MM.1S (cell line): Measurements from ENCODE around the gene CYP4F8.

Experiments
- DNase-seq: peaks from one replicate; pipeline ENCODE4 v3.0.0-alpha.2; 2015
- H2AFZ ChIP-seq: fragments of 300-600 bp; sonication (generic); 2 replicates; pipeline ENCODE4 v1.6.0; 2016; ENCODE audit warnings: antibody characterized with exemption, low read length
- H3F3A ChIP-seq: fragments of 300-600 bp; sonication (generic); 2 replicates; pipeline ENCODE4 v1.6.1; 2016; ENCODE audit warnings: mild to moderate bottlenecking, antibody characterized with exemption, low read length, moderate library complexity, mixed read lengths; ENCODE audit not compliant: insufficient read depth
- H3K27ac ChIP-seq: fragments of 300-600 bp; sonication (generic); 2 replicates; pipeline ENCODE4 v1.5.1; 2016; ENCODE audit warnings: mild to moderate bottlenecking, low read length
- H3K27me3 ChIP-seq: fragments of 300-600 bp; sonication (generic); replicated peaks from 2 replicates; pipeline ENCODE4 v1.6.0; 2016; ENCODE audit warnings: low read length; ENCODE audit not compliant: insufficient read depth
- H3K36me3 ChIP-seq: fragments of 300-600 bp; sonication (generic); replicated peaks from 2 replicates; pipeline ENCODE4 v1.6.1; 2016; ENCODE audit warnings: mild to moderate bottlenecking, low read length, mixed read lengths; ENCODE audit not compliant: insufficient read depth
- H3K4me1 ChIP-seq: fragments of 300-600 bp; sonication (generic); 2 replicates; pipeline ENCODE4 v1.6.1; 2016; ENCODE audit warnings: low read length, mixed read lengths
- H3K4me2 ChIP-seq: fragments of 300-600 bp; sonication (generic); 2 replicates; pipeline ENCODE4 v1.6.0; 2016; ENCODE audit warnings: low read depth, low read length
- H3K4me3 ChIP-seq: fragments of 300-600 bp; sonication (generic); 2 replicates; pipeline ENCODE4 v1.5.1; 2016; ENCODE audit warnings: low read length, mixed read lengths
- H3K79me2 ChIP-seq: fragments of 300-600 bp; sonication (generic); 2 replicates; pipeline ENCODE4 v1.6.1; 2016; ENCODE audit warnings: mixed run types, low read length, mixed read lengths
- H3K9ac ChIP-seq: fragments of 300-600 bp; sonication (generic); 2 replicates; pipeline ENCODE4 v1.6.1; 2016; ENCODE audit warnings: low read length, mixed read lengths
- H3K9me2 ChIP-seq: fragments of 300-600 bp; sonication (generic); replicated peaks from 2 replicates; pipeline ENCODE4 v1.6.1; 2016; ENCODE audit warnings: mild to moderate bottlenecking, low read length, mixed read lengths; ENCODE audit not compliant: insufficient read depth
- H3K9me3 ChIP-seq: fragments of 300-600 bp; sonication (generic); replicated peaks from 2 replicates; pipeline ENCODE4 v1.6.1; 2016; ENCODE audit warnings: mild to moderate bottlenecking, low read length, mixed read lengths; ENCODE audit not compliant: insufficient read depth
- H4K20me1 ChIP-seq: fragments of 300-600 bp; sonication (generic); 2 replicates; pipeline ENCODE4 v1.6.1; 2016; ENCODE audit warnings: mild to moderate bottlenecking, low read length, moderate library complexity, mixed read lengths; ENCODE audit not compliant: insufficient read depth
- CTCF ChIP-seq: fragments of 300-600 bp; sonication (generic); IDR thresholded peaks from 2 replicates; pipeline ENCODE4 v1.5.1; 2016; ENCODE audit warnings: antibody characterized with exemption, low read length, mixed read lengths
- EZH2 ChIP-seq: fragments of 300-600 bp; sonication (generic); optimal IDR thresholded peaks from 2 replicates; pipeline ENCODE3; 2017; ENCODE audit warnings: low read depth, mild to moderate bottlenecking, antibody characterized with exemption, low read length, mixed read lengths
- EZH2phosphoT487 ChIP-seq: fragments of 300-600 bp; sonication (generic); IDR thresholded peaks from 2 replicates; pipeline ENCODE4 v1.6.1; 2018; ENCODE audit warnings: antibody characterized with exemption, low read length

The CYP4F8 gene

GRCh38 chr19:15666186-15666585 is 51.2 kb downstream of the CYP4F8 start:
- Histone ChIP-seq H4K20me1 (no peaks in the 10 kb centered on the region), H3K9ac (no peak overlapping the region), H2AFZ (no peak overlapping the region), H3K79me2 (no peaks in the 10 kb centered on the region), H3K9me3 (no peaks in the 10 kb centered on the region), H3K4me2 (no peak overlapping the region), H3K9me2 (no peaks in the 10 kb centered on the region), H3K27me3 (peaks cover 22% of the 10 kb centered on the region), H3K27ac (no peak overlapping the region), H3K36me3 (no peaks in the 10 kb centered on the region), H3F3A (no peaks in the 10 kb centered on the region), H3K4me3 (no peak overlapping the region), H3K4me1 (no peaks in the 10 kb centered on the region)
- DNase-seq = no peak
- TF ChIP-seq CTCF (no peak), EZH2phosphoT487 (no peak), EZH2 (no peak)

- DNase-seq = no peak
Measured at GRCh38 chr19:15666883-15667282, 51.9 kb downstream of the CYP4F8 start.

DNA sequence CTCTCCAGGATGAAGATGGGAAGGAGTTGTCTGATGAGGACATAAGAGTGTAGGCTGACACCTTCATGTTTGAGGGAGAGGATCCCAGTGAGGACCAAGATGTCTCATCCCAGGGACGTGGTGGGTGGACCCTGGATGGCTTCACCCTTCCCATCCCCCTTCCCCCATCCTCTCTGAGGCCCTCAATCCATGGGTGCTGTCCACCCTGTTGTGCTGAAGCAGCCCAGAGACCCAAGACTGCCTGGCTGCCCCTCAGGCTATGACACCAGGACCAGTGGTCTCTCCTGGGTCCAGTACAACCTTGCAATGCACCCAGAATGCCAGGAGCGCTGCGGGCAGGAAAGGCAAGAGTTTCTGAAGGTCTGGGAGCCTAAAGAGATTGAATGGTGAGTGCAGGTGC is 54.4 kb downstream of the CYP4F8 start:
- no peak for TF ChIP-seq CTCF
- TF ChIP-seq EZH2 = no peak
- TF ChIP-seq EZH2phosphoT487 = no peak
- H4K20me1 ChIP-seq = no peaks in the 10 kb centered on the region
- H3K36me3 ChIP-seq = no peaks in the 10 kb centered on the region
- H3K27ac ChIP-seq = no peak overlapping the region
- no peak overlapping the region for H3K9ac ChIP-seq
- H3K4me2 ChIP-seq = no peak overlapping the region
- H3K4me3 ChIP-seq = no peak overlapping the region
- H3F3A ChIP-seq = no peaks in the 10 kb centered on the region
- H3K79me2 ChIP-seq = no peaks in the 10 kb centered on the region
- peaks cover 10% of the 10 kb centered on the region; the same call in 1 of the 2 replicates for H3K27me3 ChIP-seq
- H3K9me3 ChIP-seq = no peaks in the 10 kb centered on the region
- no peak for DNase-seq
- H3K4me1 ChIP-seq = no peaks in the 10 kb centered on the region
- H2AFZ ChIP-seq = no peak overlapping the region
- H3K9me2 ChIP-seq = no peaks in the 10 kb centered on the region

More at GRCh38 chr19:15666883-15667282, 51.9 kb downstream of the CYP4F8 start:
- Histone ChIP-seq H3K27ac (no peak overlapping the region), H3K36me3 (no peaks in the 10 kb centered on the region), H3K4me3 (no peak overlapping the region), H2AFZ (no peak overlapping the region), H3K4me2 (no peak overlapping the region), H3F3A (no peaks in the 10 kb centered on the region), H3K9ac (no peak overlapping the region), H3K9me3 (no peaks in the 10 kb centered on the region), H4K20me1 (no peaks in the 10 kb centered on the region), H3K79me2 (no peaks in the 10 kb centered on the region), H3K27me3 (peaks cover 17% of the 10 kb centered on the region), H3K4me1 (no peaks in the 10 kb centered on the region), H3K9me2 (no peaks in the 10 kb centered on the region)
- TF ChIP-seq CTCF (no peak), EZH2 (no peak), EZH2phosphoT487 (no peak)
